HepG2 (cell line): ENCODE results near the gene CELSR3. TPM values are rescaled to one million over a fixed set of nuclear protein-coding genes. Genes with fewer than 3 reads are reported as not detected.
A peak's percentile ranks its signal among the peaks of the same experiment; 100 is the strongest.

ENCODE experiments used
- BCL6 ChIP-seq: IDR thresholded peaks from 2 replicates; pipeline ENCODE4 v1.6.1; 2016; ENCODE audit warnings: missing genetic modification reagents, missing compliant biosample characterization
- LRRFIP1 ChIP-seq: sonication (generic); formaldehyde crosslinking; conservative IDR thresholded peaks from 2 replicates; pipeline ENCODE4 v1.4.0; 2020; ENCODE audit warnings: missing genetic modification reagents
- MATR3 ChIP-seq: sonication (generic); formaldehyde crosslinking; IDR thresholded peaks from 2 replicates; pipeline ENCODE4 v1.4.0; 2020; ENCODE audit warnings: missing genetic modification reagents
- RERE ChIP-seq: IDR thresholded peaks from 2 replicates; pipeline ENCODE4 v1.6.1; 2016; ENCODE audit warnings: low read depth, missing genetic modification reagents, missing compliant biosample characterization
- RFXAP ChIP-seq: sonication (generic); formaldehyde crosslinking; IDR thresholded peaks from 2 replicates; pipeline ENCODE4 v1.4.0; 2020; ENCODE audit warnings: missing genetic modification reagents, borderline replicate concordance
- SKI ChIP-seq: fragments of 450-650 bp; IDR thresholded peaks from one replicate; pipeline ENCODE4 v1.6.1; 2018; ENCODE audit warnings: mild to moderate bottlenecking; ENCODE audit not compliant: partially characterized antibody
- SMARCE1 ChIP-seq: fragments of 450-650 bp; IDR thresholded peaks from 2 replicates; pipeline ENCODE4 v1.6.1; 2017; ENCODE audit warnings: borderline replicate concordance
- TAF1 ChIP-seq: sonication (generic); formaldehyde crosslinking; IDR thresholded peaks from 2 replicates; pipeline ENCODE4 v1.4.0; 2020; ENCODE audit warnings: missing genetic modification reagents
- TOPORS ChIP-seq: sonication (generic); formaldehyde crosslinking; IDR thresholded peaks from 2 replicates; pipeline ENCODE4 v1.8.0; 2023; ENCODE audit warnings: mild to moderate bottlenecking, missing genetic modification reagents
- ZFX ChIP-seq: sonication (generic); formaldehyde crosslinking; IDR thresholded peaks from 2 replicates; pipeline ENCODE4 v1.4.0; 2020; ENCODE audit warnings: mild to moderate bottlenecking, low read depth, missing genetic modification reagents, moderate library complexity
- ZMAT3 ChIP-seq: sonication (generic); formaldehyde crosslinking; conservative IDR thresholded peaks from 2 replicates; pipeline ENCODE4 v1.7.0; 2021; ENCODE audit warnings: missing genetic modification reagents
- ZNF263 ChIP-seq: sonication (generic); formaldehyde crosslinking; IDR thresholded peaks from 2 replicates; pipeline ENCODE4 v1.4.0; 2020; ENCODE audit warnings: missing genetic modification reagents
- ZNF281 ChIP-seq: sonication (generic); formaldehyde crosslinking; IDR thresholded peaks from 2 replicates; pipeline ENCODE4 v1.4.0; 2020; ENCODE audit warnings: missing genetic modification reagents, borderline replicate concordance
- ZNF333 ChIP-seq: sonication (generic); formaldehyde crosslinking; IDR thresholded peaks from 2 replicates; pipeline ENCODE4 v1.4.0; 2020; ENCODE audit warnings: mild to moderate bottlenecking, missing genetic modification reagents, borderline replicate concordance
- ZNF777 ChIP-seq: sonication (generic); formaldehyde crosslinking; IDR thresholded peaks from 2 replicates; pipeline ENCODE4 v1.4.0; 2020; ENCODE audit warnings: missing genetic modification reagents
- ZUFSP ChIP-seq: sonication (generic); formaldehyde crosslinking; IDR thresholded peaks from 2 replicates; pipeline ENCODE4 v1.9.0; 2021; ENCODE audit warnings: missing genetic modification reagents, mild to moderate bottlenecking, borderline replicate concordance
- polyA plus RNA-seq, 8 experiments: library from polyadenylated mRNA; depleted of rRNA in 3 of 8; stranded (reverse) in 7 of 8; unstranded in 1 of 8; fragments of >200 nt; fragmentation: Illumina TruSeq in 4 of 8; extraction: Trizol in 4 of 8; gene quantifications; 2 replicates each; pipeline versions ENCODE4 v1.2.1 to v1.2.3, GENCODE V29; 2011 to 2016; ENCODE audit warnings: low read depth in 4 of 8, missing spikeins in 1 of 8, mixed read lengths in 1 of 8; ENCODE audit not compliant: insufficient read depth in 1 of 8
- total RNA-seq, 5 experiments: library from RNA; depleted of rRNA; stranded (reverse); fragments of >200 nt; fragmentation: Illumina TruSeq; extraction: Trizol; gene quantifications; 2 replicates each; pipeline ENCODE4 v1.2.3, GENCODE V29; 2016; ENCODE audit warnings: low read depth in 1 of 5

The CELSR3 gene
- total and polyA plus RNA-seq, 2 of the 13 experiments (the other 11 are each of a cell fraction or from before 2014, with no cell fraction given): 5.4 to 6.7 TPM

GRCh38 chr3:48609088-48610005 lies 53.3 kb downstream of the CELSR3 start, which contains the start of gene UQCRC1 (continued):
- no peak for TF ChIP-seq SMARCE1
- peak; percentile 78 for TF ChIP-seq ZNF777
- peak; percentile 97 for TF ChIP-seq ZNF333 (CRISPR knock-in tag)
- no peak for TF ChIP-seq ZNF281 (CRISPR knock-in tag)
- no peak for TF ChIP-seq LRRFIP1 (CRISPR knock-in tag)
- peak; percentile 68; the same call in 1 of the 2 replicates for TF ChIP-seq ZNF263
- peak; percentile 94 for TF ChIP-seq ZFX (CRISPR knock-in tag)
- no peak for TF ChIP-seq SKI
- peak; percentile 23; the same call in 1 of the 2 replicates for TF ChIP-seq BCL6 (CRISPR knock-in tag)
- peak; percentile 51; the same call in 1 of the 2 replicates for TF ChIP-seq RFXAP (CRISPR knock-in tag)
- TF ChIP-seq RERE (CRISPR knock-in tag): no peak
- no peak for TF ChIP-seq TOPORS
- TF ChIP-seq MATR3 (CRISPR knock-in tag): no peak
- TF ChIP-seq TAF1 (CRISPR knock-in tag): peak; percentile 99
- peak; percentile 85; the same call in 1 of the 2 replicates for TF ChIP-seq ZMAT3 (CRISPR knock-in tag)
- TF ChIP-seq ZUFSP (CRISPR knock-in tag): no peak
